HUES64 (cell line): ENCODE results near the gene TLN1.

Experiments
- H3K27ac ChIP-seq: 2 replicates; pipeline ENCODE4 v1.7.0; 2013; ENCODE audit warnings: low read depth, low read length, inconsistent platforms
- H3K27me3 ChIP-seq: 2 replicates; pipeline ENCODE4 v1.6.1; 2013; ENCODE audit warnings: mild to moderate bottlenecking, low read length; ENCODE audit not compliant: insufficient read depth
- H3K36me3 ChIP-seq: 2 replicates; pipeline ENCODE4 v1.6.1; 2013; ENCODE audit warnings: mild to moderate bottlenecking, low read length; ENCODE audit not compliant: insufficient read depth
- H3K4me1 ChIP-seq: 2 replicates; pipeline ENCODE4 v1.6.1; 2013; ENCODE audit warnings: mild to moderate bottlenecking, low read length, moderate library complexity; ENCODE audit not compliant: insufficient read depth
- H3K4me3 ChIP-seq: 2 replicates; pipeline ENCODE4 v1.5.1; 2013; ENCODE audit warnings: mild to moderate bottlenecking, low read length, moderate library complexity
- H3K9ac ChIP-seq: 2 replicates; pipeline ENCODE4 v1.6.1; 2013; ENCODE audit warnings: mild to moderate bottlenecking, low read depth, low read length
- H3K9me3 ChIP-seq: 2 replicates; pipeline ENCODE4 v1.6.1; 2013; ENCODE audit warnings: low read depth, low read length; ENCODE audit not compliant: insufficient read depth
- WGBS: fragments of 150-250, 120-280 bp; methylation state at CpG from one replicate; pipeline ENCODE4 v1.1.7; 2013; ENCODE audit warnings: missing lambda C conversion rate; 5-methylcytosine and 5-hydroxymethylcytosine counted together

TLN1 gene

DNA sequence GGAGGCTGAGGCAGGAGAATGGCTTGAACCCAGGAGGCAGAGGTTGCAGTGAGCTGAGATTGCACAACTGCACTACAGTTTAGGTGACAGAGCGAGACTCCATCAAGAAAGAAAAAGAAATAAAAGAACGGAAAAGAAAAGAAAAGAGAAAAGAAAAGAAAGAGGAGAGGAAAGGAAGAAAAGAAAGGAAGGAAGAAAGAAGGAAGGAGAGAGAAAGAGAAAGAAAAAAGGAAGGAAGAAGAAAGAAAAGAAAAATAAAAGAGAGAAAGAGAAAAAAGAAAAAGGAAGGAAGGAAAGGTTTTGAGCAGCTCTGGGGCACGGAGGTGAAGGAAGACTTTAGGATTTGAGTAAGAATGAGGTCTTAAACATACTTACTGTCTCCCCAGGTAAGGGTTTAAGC, 18.4 kb downstream of the TLN1 start:
- Histone ChIP-seq H3K4me1 (no peaks in the 10 kb centered on the region), H3K27ac (no peak overlapping the region), H3K27me3 (no peaks in the 10 kb centered on the region), H3K4me3 (no peak overlapping the region), H3K36me3 (peaks cover 92% of the 10 kb centered on the region), H3K9me3 (no peaks in the 10 kb centered on the region), H3K9ac (no peak overlapping the region)
- 93% methylated on average over 3 of the region's 3 CpGs for WGBS

- WGBS = 93% methylated on average over 11 of the region's 11 CpGs
- no peaks in the 10 kb centered on the region for H3K4me1 ChIP-seq
- H3K4me3 ChIP-seq = no peak overlapping the region
- no peak overlapping the region for H3K27ac ChIP-seq
- peaks cover 92% of the 10 kb centered on the region for H3K36me3 ChIP-seq
- no peaks in the 10 kb centered on the region for H3K9me3 ChIP-seq
- H3K9ac ChIP-seq = no peak overlapping the region
- no peaks in the 10 kb centered on the region for H3K27me3 ChIP-seq
Measured at GRCh38 chr9:35712762-35713400, 19.1 kb downstream of the TLN1 start.

DNA sequence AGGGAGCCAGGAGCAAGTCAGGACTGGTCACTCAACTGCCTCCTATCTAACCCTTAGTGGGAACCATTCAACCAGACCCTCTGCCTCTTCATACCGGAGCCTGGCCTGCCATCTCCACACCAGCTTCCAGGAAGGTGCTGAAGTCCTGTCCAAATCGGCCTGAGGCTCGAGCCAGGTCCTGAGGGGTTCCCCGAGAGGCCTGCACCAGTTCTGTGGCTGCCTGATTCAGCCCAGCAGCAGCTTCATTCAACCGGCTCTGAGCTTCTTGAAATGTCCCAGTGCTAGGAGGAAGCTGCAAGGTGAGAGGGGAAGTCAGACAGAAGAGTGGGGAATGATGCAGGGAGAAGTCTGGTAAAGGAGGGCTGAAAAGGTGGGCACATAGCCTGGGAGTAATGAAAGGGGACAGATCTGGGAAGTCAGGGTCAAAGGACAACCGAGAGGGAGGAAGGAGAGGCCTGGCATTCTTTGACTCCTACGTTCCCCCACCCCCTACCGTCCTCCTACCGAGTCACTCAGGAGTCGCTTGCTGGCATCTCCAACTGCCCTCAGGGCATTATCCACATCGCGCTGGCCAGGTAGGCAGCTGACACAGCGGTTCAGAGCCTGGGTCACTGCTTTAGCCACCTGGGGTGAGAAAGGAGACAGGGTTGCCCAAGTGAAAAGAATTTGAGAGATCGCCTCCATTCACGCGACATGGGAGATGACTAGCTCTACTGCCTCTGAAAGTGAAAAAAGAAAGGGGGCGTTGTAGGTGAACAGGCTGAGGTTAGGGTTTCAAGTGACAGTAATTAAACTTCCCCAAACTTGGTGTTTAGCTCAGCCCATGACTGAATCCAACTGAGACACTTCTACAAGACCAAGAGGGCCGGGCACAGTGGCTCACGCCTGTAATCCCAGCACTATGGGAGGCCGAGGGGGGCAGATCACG, 20.2 kb downstream of the TLN1 start:
- Histone ChIP-seq H3K9me3 (no peaks in the 10 kb centered on the region), H3K4me3 (no peak overlapping the region), H3K27me3 (no peaks in the 10 kb centered on the region), H3K27ac (no peak overlapping the region), H3K4me1 (no peaks in the 10 kb centered on the region), H3K36me3 (peaks cover 92% of the 10 kb centered on the region), H3K9ac (no peak overlapping the region)
- WGBS = 88% methylated on average over 21 of the region's 21 CpGs

DNA sequence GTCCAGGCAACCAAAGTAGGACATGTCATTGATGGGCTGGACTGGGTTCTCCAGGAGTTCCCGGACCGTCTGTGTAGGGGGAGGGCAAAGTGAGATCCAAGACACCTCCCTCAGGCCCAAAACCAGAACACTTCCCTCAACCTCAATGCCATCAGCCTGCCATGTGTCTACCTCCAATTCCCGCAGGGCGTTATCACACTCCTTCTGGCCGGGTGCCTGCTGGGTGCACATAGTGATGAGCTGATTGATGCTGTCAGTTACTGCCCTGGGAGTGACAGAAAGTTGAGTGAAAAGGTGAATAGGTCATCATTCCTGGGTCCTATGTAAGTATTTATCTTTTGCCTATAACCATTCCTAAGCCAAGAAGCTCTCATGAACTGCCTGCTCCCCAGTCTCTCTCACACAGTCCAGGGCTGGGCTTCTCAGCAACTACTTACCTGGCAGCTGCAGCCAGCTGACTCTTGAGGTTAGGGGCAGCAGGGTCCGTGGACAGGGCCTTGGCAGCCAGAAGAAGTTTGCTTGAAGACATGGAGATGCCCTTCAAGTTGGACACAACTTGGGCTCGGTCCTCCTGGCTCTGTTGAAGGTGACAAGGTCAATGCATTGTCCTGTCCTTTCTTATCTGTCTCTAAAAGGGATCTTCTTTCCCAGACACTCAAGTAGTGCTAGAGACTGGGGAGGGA, 21.0 kb downstream of the TLN1 start:
- H3K4me1 ChIP-seq = no peaks in the 10 kb centered on the region
- no peaks in the 10 kb centered on the region for H3K27me3 ChIP-seq
- H3K36me3 ChIP-seq = peaks cover 92% of the 10 kb centered on the region
- H3K27ac ChIP-seq = no peak overlapping the region
- no peaks in the 10 kb centered on the region for H3K9me3 ChIP-seq
- H3K9ac ChIP-seq = no peak overlapping the region
- no peak overlapping the region for H3K4me3 ChIP-seq
- 94% methylated on average over 5 of the region's 7 CpGs for WGBS

DNA sequence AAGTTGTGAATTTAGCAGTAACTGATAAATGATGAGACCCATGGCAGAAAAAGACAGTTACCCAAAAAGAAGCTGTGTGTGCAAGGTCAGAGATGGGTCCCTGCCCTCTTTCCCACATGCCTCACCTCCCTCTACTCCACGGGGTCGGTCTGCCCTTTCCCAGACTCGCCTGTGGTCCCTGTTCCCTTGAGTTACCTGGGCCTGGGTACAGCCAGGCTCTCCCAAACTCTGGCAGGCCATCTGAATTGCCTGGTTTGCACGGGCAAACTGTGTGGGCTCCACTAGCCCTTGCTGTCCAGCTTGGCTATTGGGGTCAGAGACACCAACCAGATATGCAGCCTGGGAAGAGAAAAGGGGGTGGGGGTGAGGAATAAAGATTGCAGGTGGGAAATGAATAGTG, 23.8 kb downstream of the TLN1 start:
- Histone ChIP-seq H3K4me3 (no peak overlapping the region), H3K27ac (no peak overlapping the region), H3K36me3 (peaks cover 94% of the 10 kb centered on the region), H3K27me3 (no peaks in the 10 kb centered on the region), H3K9me3 (no peaks in the 10 kb centered on the region), H3K4me1 (no peaks in the 10 kb centered on the region), H3K9ac (no peak overlapping the region)
- 89% methylated on average over 4 of the region's 4 CpGs for WGBS

GRCh38 chr9:35706951-35707350, 25.0 kb downstream of the TLN1 start:
- Histone ChIP-seq H3K27me3 (no peaks in the 10 kb centered on the region), H3K9me3 (no peaks in the 10 kb centered on the region), H3K4me1 (no peaks in the 10 kb centered on the region), H3K4me3 (no peak overlapping the region), H3K9ac (no peak overlapping the region), H3K27ac (no peak overlapping the region), H3K36me3 (peaks cover 93% of the 10 kb centered on the region)
- WGBS = 94% methylated on average over 10 of the region's 10 CpGs

DNA sequence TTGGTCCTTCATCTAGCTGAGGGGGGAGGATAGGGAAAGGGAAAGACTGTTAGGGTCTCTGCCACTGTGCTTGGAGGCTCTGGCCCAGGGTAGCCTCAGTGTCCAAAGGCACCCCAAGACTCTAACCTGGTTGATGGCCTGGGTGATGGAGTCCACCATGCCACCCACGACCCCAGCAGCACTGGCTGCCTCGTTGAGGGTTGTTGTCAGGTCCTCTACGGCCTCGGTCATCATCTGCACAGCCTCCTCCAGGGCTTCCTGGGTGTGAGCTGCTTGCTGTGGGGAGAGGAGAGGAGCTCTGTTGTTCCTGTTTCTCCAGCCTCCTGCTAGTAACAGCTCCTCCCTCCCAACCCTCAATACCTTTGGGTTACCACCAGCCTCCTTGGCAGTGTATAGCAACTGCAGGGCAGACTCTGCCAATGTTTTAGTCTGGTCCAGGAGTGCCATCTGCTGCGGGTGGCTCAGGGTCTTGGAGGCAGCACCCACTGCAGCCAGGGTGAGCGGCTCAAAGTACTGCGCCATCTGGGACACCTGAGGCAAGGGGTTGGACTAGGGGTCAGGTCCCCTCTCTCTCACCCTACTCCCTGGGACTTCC, 26.1 kb downstream of the TLN1 start:
- no peaks in the 10 kb centered on the region for H3K27me3 ChIP-seq
- H3K27ac ChIP-seq = no peak overlapping the region
- H3K9ac ChIP-seq = no peak overlapping the region
- no peaks in the 10 kb centered on the region for H3K9me3 ChIP-seq
- peaks cover 93% of the 10 kb centered on the region for H3K36me3 ChIP-seq
- H3K4me3 ChIP-seq = no peak overlapping the region
- 95% methylated on average over 7 of the region's 7 CpGs for WGBS
- no peaks in the 10 kb centered on the region for H3K4me1 ChIP-seq

DNA sequence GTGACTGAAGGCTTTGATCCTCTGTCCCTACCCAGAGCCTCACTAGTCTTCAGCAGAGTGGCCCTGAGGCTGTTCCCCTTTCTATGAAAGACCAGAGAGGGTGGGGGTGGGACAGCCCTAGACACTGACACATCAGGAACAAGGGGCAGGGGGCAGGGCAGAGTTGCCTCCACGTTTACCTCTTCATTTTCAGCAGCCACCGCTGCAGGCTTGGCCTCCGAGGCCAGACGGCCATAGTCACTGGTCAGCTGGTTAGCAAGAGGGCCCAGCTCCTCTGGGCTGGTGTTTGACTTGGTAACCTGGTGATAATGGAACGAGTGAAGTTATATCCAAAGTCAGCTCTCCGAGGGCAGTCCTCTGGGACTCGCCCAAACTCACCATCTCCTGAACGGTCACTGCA, 26.6 kb downstream of the TLN1 start:
- WGBS = 89% methylated on average over 8 of the region's 8 CpGs
- Histone ChIP-seq H3K27me3 (no peaks in the 10 kb centered on the region), H3K9ac (no peak overlapping the region), H3K4me3 (no peak overlapping the region), H3K9me3 (no peaks in the 10 kb centered on the region), H3K27ac (no peak overlapping the region), H3K4me1 (no peaks in the 10 kb centered on the region), H3K36me3 (peaks cover 93% of the 10 kb centered on the region)

GRCh38 chr9:35703906-35704672, 27.9 kb downstream of the TLN1 start:
- Histone ChIP-seq H3K4me1 (no peaks in the 10 kb centered on the region), H3K9me3 (no peaks in the 10 kb centered on the region), H3K36me3 (peaks cover 98% of the 10 kb centered on the region), H3K4me3 (no peak overlapping the region), H3K27me3 (no peaks in the 10 kb centered on the region), H3K9ac (no peak overlapping the region), H3K27ac (no peak overlapping the region)
- 95% methylated on average over 26 of the region's 26 CpGs for WGBS

GRCh38 chr9:35702696-35703095, 29.3 kb downstream of the TLN1 start:
- no peak overlapping the region for H3K9ac ChIP-seq
- no peaks in the 10 kb centered on the region for H3K4me1 ChIP-seq
- H3K27me3 ChIP-seq = no peaks in the 10 kb centered on the region
- no peak overlapping the region for H3K4me3 ChIP-seq
- 96% methylated on average over 7 of the region's 7 CpGs for WGBS
- H3K36me3 ChIP-seq = peaks cover 98% of the 10 kb centered on the region
- H3K27ac ChIP-seq = no peak overlapping the region
- no peaks in the 10 kb centered on the region for H3K9me3 ChIP-seq
